Measurements from ENCODE around the gene CCT5.
A peak's percentile ranks its signal among the peaks of the same experiment; 100 is the strongest.
"Not testable (repeated sequence)": the region's sequence is repeated elsewhere in the genome, so short reads cannot be mapped to it uniquely, and the experiment has no call there.

The CCT5 gene

DNA sequence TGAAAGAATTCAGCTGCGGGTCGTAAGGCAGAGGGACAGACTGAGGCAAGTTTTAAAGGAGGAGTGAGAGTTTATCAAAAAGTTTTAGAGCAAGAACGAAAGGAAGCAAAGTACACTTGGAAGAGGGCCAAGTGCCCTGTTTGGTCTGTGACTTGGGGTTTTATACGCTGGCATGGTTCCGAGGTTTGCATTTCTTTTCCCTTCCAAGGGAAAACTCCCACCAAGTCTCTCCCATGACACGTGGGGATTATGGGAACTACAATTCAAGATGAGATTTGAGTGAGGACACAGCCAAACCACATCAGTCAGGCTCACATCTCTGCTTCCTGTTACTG is 22.8 kb downstream of the CCT5 start:
- not testable (repeated sequence) for H3K4me3 ChIP-seq (ENCODE audit: low read length); H2AFZ ChIP-seq (ENCODE audit: low read depth, low read length); H3K4me1 ChIP-seq (ENCODE audit: insufficient read depth, low read length); H3K9me3 ChIP-seq (ENCODE audit: low read length); H3K27me3 ChIP-seq (ENCODE audit: insufficient read depth, low read length); H3K36me3 ChIP-seq (ENCODE audit: insufficient read depth, low read length)

GRCh38 chr5:10275460-10275859 is 25.4 kb downstream of the CCT5 start:
- H3K36me3 ChIP-seq (ENCODE audit: insufficient read depth, low read length): no peaks in the 10 kb centered on the region
- H3K4me3 ChIP-seq (ENCODE audit: low read length): no peak overlapping the region
- H3K9me3 ChIP-seq (ENCODE audit: low read length): no peaks in the 10 kb centered on the region
- no peak overlapping the region for H2AFZ ChIP-seq (ENCODE audit: low read depth, low read length)
- H3K4me1 ChIP-seq (ENCODE audit: insufficient read depth, low read length): no peaks in the 10 kb centered on the region
- no peaks in the 10 kb centered on the region for H3K27me3 ChIP-seq (ENCODE audit: insufficient read depth, low read length)

DNA sequence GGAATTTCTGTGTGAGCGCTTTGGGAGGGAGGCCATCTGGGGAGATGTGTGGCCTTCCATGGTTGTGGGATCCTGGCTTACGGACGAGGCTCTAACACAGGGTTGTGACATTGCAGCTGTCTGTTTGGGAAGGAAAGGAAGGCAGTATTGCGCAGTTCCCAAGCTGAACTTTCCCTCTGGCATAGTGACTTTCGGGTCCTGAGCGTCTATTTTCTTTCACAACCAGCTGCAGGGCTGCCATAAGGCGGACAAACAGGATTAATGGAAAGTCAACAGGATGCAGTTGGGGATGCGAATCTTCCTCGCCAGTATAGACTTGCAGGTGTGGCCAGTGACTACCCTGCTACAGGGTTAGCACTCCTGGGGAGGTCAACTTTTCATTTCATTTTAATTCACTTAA is 25.9 kb downstream of the CCT5 start:
- H3K4me3 ChIP-seq (ENCODE audit: low read length): no peak overlapping the region
- H3K36me3 ChIP-seq (ENCODE audit: insufficient read depth, low read length): no peaks in the 10 kb centered on the region
- no peaks in the 10 kb centered on the region for H3K4me1 ChIP-seq (ENCODE audit: insufficient read depth, low read length)
- no peaks in the 10 kb centered on the region for H3K27me3 ChIP-seq (ENCODE audit: insufficient read depth, low read length)
- no peaks in the 10 kb centered on the region for H3K9me3 ChIP-seq (ENCODE audit: low read length)
- no peak overlapping the region for H2AFZ ChIP-seq (ENCODE audit: low read depth, low read length)

GRCh38 chr5:10276691-10277090 is 26.6 kb downstream of the CCT5 start:
- Histone ChIP-seq H3K9me3 (ENCODE audit: low read length) (no peaks in the 10 kb centered on the region), H3K4me3 (ENCODE audit: low read length) (no peak overlapping the region), H3K36me3 (ENCODE audit: insufficient read depth, low read length) (no peaks in the 10 kb centered on the region), H3K27me3 (ENCODE audit: insufficient read depth, low read length) (no peaks in the 10 kb centered on the region), H2AFZ (ENCODE audit: low read depth, low read length) (no peak overlapping the region), H3K4me1 (ENCODE audit: insufficient read depth, low read length) (no peaks in the 10 kb centered on the region)

GRCh38 chr5:10277773-10278630 is 27.9 kb downstream of the CCT5 start:
- Histone ChIP-seq H2AFZ (ENCODE audit: low read depth, low read length) (no peak overlapping the region), H3K9me3 (ENCODE audit: low read length) (no peaks in the 10 kb centered on the region), H3K27me3 (ENCODE audit: insufficient read depth, low read length) (no peaks in the 10 kb centered on the region)

DNA sequence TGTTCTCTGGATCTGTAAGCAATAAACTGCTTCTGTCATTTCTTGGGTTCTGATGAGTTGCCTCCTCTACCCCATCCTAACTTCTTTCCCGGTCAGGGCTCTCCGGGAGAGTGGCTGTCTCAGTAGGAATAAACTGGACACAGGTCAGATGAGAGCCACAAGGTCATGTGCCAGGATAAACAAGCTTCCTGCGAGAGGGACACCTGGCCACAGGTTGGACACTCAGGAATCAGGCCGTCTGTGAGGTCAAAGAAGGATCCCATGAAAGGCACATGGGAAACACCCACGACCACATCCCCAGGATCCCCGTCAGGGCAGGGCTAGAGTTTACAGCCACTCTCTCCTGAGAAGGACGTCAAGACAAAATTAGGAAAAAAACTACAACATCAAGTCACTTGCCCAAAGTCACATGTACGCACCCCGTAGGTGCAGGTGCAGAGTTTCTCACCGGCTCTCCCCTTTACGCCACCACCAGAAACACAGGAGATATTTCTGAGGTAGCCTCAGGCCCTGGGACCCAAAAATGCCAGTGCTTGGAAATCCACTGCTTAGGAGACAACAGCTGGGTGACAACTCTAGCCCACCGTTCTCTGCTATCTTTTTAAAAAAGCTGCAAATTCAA is 28.7 kb downstream of the CCT5 start:
- no peaks in the 10 kb centered on the region for H3K9me3 ChIP-seq (ENCODE audit: low read length)
- no peaks in the 10 kb centered on the region for H3K27me3 ChIP-seq (ENCODE audit: insufficient read depth, low read length)
- H2AFZ ChIP-seq (ENCODE audit: low read depth, low read length): no peak overlapping the region
- H3K4me1 ChIP-seq (ENCODE audit: insufficient read depth, low read length): peaks cover 2% of the 10 kb centered on the region
- no peaks in the 10 kb centered on the region for H3K36me3 ChIP-seq (ENCODE audit: insufficient read depth, low read length)
- no peak overlapping the region for H3K4me3 ChIP-seq (ENCODE audit: low read length)

More at GRCh38 chr5:10277773-10278630, 27.9 kb downstream of the CCT5 start:
- Histone ChIP-seq H3K4me1 (ENCODE audit: insufficient read depth, low read length) (no peaks in the 10 kb centered on the region), H3K36me3 (ENCODE audit: insufficient read depth, low read length) (no peaks in the 10 kb centered on the region), H3K4me3 (ENCODE audit: low read length) (no peak overlapping the region)

DNA sequence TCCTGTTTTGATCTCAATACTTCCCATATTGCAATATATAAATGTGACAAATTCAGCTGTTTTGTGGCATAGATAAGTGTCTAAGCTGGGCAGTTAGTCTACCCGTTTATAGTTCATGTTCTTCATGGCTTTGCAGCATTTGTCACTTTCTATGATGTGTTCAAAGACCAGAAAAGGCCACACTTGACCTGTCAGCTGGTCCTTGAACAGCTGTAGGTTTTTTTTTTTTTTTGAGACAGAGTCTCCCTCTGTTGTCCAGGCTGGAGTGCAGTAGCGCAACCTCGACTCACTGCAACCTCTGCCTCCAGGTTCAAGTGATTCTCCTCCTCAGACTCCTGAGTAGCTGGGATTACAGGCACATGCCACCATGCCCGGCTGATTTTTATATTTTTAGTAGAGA is 29.2 kb downstream of the CCT5 start:
- Histone ChIP-seq H3K27me3 (ENCODE audit: insufficient read depth, low read length) (no peaks in the 10 kb centered on the region), H3K4me3 (ENCODE audit: low read length) (no peak overlapping the region), H3K9me3 (ENCODE audit: low read length) (no peaks in the 10 kb centered on the region), H3K4me1 (ENCODE audit: insufficient read depth, low read length) (peaks cover 6% of the 10 kb centered on the region), H3K36me3 (ENCODE audit: insufficient read depth, low read length) (no peaks in the 10 kb centered on the region), H2AFZ (ENCODE audit: low read depth, low read length) (no peak overlapping the region)

DNA sequence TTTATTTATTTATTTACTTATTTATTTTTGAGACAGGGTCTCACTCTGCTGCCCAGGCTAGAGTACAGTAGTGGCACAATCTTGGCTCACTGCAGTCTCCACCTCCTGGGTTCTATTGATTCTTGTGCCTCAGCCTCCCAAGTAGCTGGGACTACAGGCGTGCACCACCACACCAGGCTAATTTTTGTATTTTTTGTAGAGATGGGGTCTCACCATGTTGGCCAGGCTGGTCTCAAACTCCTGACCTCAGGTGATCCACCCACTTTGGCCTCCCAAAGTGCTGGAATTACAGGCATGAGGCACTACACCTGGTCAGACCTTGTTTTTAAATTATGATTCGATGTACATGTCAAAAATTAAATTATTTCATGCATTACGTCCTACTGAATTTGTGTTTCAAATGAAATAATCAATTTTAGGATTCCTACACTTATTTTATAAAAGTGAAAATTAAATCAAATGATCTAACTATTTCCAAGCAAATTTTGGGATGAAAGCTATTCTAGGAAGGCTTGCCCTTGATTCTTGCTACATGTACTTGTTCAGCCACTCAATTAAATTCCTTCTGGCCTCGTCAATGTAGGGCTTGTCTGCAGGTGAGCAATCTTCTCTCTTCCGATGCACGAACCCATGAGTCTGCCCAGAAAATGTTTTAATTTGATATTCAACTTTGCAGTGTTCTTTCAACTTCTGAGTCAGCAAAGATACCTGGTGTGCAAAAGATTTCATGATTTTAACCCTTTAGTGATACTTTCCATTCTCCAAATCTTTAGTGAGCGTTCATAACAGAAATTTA is 30.0 kb downstream of the CCT5 start:
- no peaks in the 10 kb centered on the region for H3K9me3 ChIP-seq (ENCODE audit: low read length)
- H2AFZ ChIP-seq (ENCODE audit: low read depth, low read length): no peak overlapping the region
- H3K4me1 ChIP-seq (ENCODE audit: insufficient read depth, low read length): peaks cover 8% of the 10 kb centered on the region
- no peaks in the 10 kb centered on the region for H3K27me3 ChIP-seq (ENCODE audit: insufficient read depth, low read length)
- H3K4me3 ChIP-seq (ENCODE audit: low read length): no peak overlapping the region
- H3K36me3 ChIP-seq (ENCODE audit: insufficient read depth, low read length): no peaks in the 10 kb centered on the region

- H3K36me3 ChIP-seq (ENCODE audit: insufficient read depth, low read length): peaks cover 11% of the 10 kb centered on the region
- H3K4me1 ChIP-seq (ENCODE audit: insufficient read depth, low read length): peaks cover 8% of the 10 kb centered on the region
- H2AFZ ChIP-seq (ENCODE audit: low read depth, low read length): peak overlapping the region; percentile 52
- no peaks in the 10 kb centered on the region for H3K27me3 ChIP-seq (ENCODE audit: insufficient read depth, low read length)
- H3K9me3 ChIP-seq (ENCODE audit: low read length): no peaks in the 10 kb centered on the region
- H3K4me3 ChIP-seq (ENCODE audit: low read length): no peak overlapping the region
These were observed 34.0 kb downstream of the CCT5 start for GRCh38 chr5:10283927-10284635.

DNA sequence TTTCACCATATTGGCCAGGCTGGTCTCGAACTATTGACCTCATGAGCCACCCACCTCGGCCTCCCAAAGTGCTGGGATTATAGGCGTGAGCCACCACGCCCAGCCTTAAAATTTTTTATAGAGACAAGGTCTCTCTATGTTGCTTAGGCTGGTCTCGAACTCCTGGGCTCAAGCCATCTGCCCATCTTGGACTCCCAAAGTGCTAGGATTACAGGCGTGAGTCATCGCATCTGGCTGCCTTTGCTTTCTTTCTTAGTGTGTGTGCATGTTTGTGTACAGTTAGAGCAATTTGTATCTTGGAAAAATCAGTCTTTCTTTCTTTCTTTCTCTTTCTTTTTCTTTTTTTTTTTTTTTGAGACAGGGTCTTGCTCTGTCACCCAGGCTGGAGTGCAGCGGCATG is 35.3 kb downstream of the CCT5 start:
- not testable (repeated sequence) for H2AFZ ChIP-seq (ENCODE audit: low read depth, low read length)

DNA sequence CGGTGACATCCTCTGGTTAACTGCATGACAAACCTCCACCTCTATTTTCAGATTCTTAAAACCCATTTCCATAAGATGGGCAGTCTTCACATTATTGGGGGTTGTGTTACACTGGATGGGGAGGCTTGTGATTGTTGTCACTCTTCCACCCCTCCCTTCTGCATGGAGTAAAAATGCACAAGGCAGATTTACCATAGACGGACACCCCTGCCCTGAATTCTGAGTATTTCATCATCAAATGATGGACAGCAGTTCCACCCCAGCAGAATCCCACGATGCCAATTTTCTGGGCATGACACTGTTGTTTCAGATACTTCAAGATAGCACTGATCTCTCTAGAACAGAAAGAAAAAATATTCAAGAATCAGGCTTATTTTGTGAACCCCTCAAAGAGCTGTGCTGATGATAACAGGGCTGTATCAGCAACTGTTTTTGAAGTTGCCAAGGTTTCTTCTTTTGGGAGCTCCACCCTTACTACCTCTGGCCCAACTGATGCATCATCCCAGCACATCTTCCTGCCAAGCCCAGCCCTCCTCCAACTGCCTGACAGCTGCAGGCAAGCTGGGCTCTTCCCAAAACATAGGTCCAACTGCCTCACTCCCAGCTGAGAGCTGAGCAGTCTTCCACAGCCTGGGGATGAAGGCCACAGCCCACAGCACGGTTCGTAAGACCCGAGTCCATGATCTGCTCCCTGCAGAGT is 36.2 kb downstream of the CCT5 start:
- Histone ChIP-seq H3K4me1 (ENCODE audit: insufficient read depth, low read length) (peaks cover 8% of the 10 kb centered on the region), H2AFZ (ENCODE audit: low read depth, low read length) (no peak overlapping the region), H3K36me3 (ENCODE audit: insufficient read depth, low read length) (peaks cover 21% of the 10 kb centered on the region), H3K27me3 (ENCODE audit: insufficient read depth, low read length) (no peaks in the 10 kb centered on the region), H3K9me3 (ENCODE audit: low read length) (no peaks in the 10 kb centered on the region), H3K4me3 (ENCODE audit: low read length) (no peak overlapping the region)

More for the DNA sequence above, 35.3 kb downstream of the CCT5 start:
- H3K4me3 ChIP-seq (ENCODE audit: low read length); H3K9me3 ChIP-seq (ENCODE audit: low read length); H3K27me3 ChIP-seq (ENCODE audit: insufficient read depth, low read length); H3K4me1 ChIP-seq (ENCODE audit: insufficient read depth, low read length): not testable (repeated sequence)
- peaks cover 20% of the 10 kb centered on the region for H3K36me3 ChIP-seq (ENCODE audit: insufficient read depth, low read length)

DNA sequence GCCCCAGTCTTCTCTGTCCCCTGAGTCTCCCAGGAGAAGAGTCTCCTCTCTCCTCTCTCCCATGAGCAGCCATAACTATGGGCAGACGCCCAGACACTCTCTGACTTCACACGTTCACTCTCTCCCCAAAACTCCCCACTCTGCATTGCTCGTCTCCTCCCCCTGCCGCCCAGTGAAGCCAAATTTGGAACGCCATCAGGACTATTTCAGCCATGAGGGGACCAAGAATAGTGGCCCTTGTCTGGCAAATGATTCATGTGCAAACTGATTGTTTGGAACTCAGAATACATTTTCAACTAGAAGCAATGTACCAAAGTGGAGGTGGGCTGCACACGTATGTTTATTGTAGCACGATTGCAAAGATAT is 36.8 kb downstream of the CCT5 start:
- Histone ChIP-seq H3K4me1 (ENCODE audit: insufficient read depth, low read length) (peaks cover 8% of the 10 kb centered on the region), H3K36me3 (ENCODE audit: insufficient read depth, low read length) (peaks cover 21% of the 10 kb centered on the region), H3K9me3 (ENCODE audit: low read length) (no peaks in the 10 kb centered on the region), H3K4me3 (ENCODE audit: low read length) (no peak overlapping the region), H3K27me3 (ENCODE audit: insufficient read depth, low read length) (no peaks in the 10 kb centered on the region), H2AFZ (ENCODE audit: low read depth, low read length) (no peak overlapping the region)

Measured in neuron (in vitro differentiated cells).